Stomach smooth muscle (tissue), 2 donors: Measurements from ENCODE around the gene TMEM150A.
"Not testable (repeated sequence)": the region's sequence is repeated elsewhere in the genome, so short reads cannot be mapped to it uniquely, and the experiment has no call there.

Experiments used
- H3K27ac ChIP-seq: one replicate; pipeline ENCODE4 v1.7.0; 2013; ENCODE audit warnings: mild to moderate bottlenecking, low read length, inconsistent platforms
- H3K27me3 ChIP-seq, 2 donors: one replicate each; pipeline ENCODE4 v1.7.0; 2013; ENCODE audit warnings: low read length in 2 of 2; ENCODE audit not compliant: insufficient read depth in 2 of 2, control insufficient read depth in 1 of 2
- H3K36me3 ChIP-seq, 2 donors: one replicate each; pipeline ENCODE4 v1.7.0; 2013; ENCODE audit warnings: low read length in 2 of 2; ENCODE audit not compliant: control insufficient read depth in 2 of 2, insufficient read depth in 2 of 2
- H3K4me1 ChIP-seq: one replicate; pipeline ENCODE4 v1.7.0; 2013; ENCODE audit warnings: low read length; ENCODE audit not compliant: control insufficient read depth, insufficient read depth
- H3K4me3 ChIP-seq, 2 donors: one replicate each; pipeline ENCODE4 v1.7.0; 2013; ENCODE audit warnings: low read length in 2 of 2
- H3K9ac ChIP-seq, 2 donors: one replicate each; pipeline ENCODE4 v1.7.0; 2013; ENCODE audit warnings: low read length in 2 of 2, mild to moderate bottlenecking in 1 of 2
- H3K9me3 ChIP-seq, 2 donors: one replicate each; pipeline ENCODE4 v1.7.0; 2013; ENCODE audit warnings: low read length in 2 of 2; ENCODE audit not compliant: control insufficient read depth in 2 of 2
- donor health status: healthy.
- donor health status: Pancreatic carcinoma.

Gene TMEM150A

DNA sequence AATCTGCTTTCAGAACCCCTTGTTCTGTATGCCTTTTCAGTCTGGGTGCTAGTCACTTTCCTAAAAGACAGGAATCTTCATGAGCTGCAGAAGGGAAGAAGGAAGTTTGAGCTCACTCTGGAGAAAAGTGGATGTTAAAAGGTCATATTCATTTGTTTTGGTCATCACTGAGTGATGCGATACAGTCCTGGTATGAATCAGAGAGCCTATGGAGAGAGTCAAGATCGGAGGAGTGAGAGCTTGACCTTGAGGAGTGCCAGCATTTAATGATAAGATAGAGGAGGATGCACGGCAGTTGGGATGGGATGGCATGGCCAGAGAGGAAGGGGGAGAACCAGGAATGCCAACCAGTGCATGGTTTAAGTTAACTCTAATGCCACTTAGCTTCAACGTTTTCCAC is 33.1 kb upstream of the TMEM150A start:
- Histone ChIP-seq H3K36me3 (peaks cover 39 to 58% of the 10 kb centered on the region in 2 donors), H3K4me3 (no peak overlapping the region), H3K9ac (no peak overlapping the region), H3K27me3 (no peaks in the 10 kb centered on the region), H3K27ac (no peak overlapping the region), H3K4me1 (peaks cover 2% of the 10 kb centered on the region), H3K9me3 (no peaks in the 10 kb centered on the region)

DNA sequence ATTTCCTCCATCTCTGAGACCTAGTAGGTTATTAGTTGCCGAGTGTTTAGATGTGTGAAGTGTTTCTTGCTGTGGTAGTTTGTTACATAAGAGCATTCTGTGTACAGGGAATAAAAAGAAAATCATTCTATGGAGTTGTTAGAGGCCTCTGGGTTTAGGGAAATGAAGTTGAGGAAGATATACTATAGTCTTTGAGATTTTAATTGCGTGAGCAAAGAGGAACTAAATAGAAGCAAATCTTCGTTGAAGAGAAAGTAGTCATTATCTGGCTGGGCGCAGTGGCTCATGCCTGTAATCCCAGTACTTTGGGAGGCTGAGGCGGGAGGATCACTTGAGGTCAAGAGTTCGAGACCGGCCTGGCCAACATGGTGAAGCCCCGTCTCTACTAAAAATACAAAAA is 32.5 kb upstream of the TMEM150A start:
- Histone ChIP-seq H3K9me3 (no peaks in the 10 kb centered on the region), H3K27me3 (no peaks in the 10 kb centered on the region), H3K27ac (no peak overlapping the region), H3K4me1 (peaks cover 2% of the 10 kb centered on the region), H3K9ac (no peak overlapping the region), H3K36me3 (peaks cover 42 to 62% of the 10 kb centered on the region in 2 donors), H3K4me3 (no peak overlapping the region)

DNA sequence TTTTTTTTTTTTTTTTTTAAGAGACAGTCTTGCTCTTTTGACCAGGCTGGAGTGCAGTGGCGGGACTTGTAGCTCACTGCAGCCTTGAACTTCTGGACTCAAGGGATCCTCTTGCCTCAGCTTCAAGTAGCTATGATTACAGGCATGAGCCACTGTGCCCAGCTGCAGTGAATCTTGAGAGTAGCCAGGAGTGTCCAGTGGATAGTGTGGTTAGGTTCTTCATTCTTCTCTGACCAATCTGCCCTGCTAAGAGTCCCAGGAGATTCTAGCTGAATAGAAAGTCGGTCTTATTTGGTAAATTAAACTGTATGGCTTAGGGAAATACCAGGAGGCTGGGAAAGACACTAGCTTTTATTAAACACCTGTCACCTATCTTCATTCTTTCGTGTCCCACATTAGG is 28.8 kb upstream of the TMEM150A start:
- H3K4me3 ChIP-seq = no peak overlapping the region
- no peaks in the 10 kb centered on the region for H3K27me3 ChIP-seq
- H3K9ac ChIP-seq = no peak overlapping the region
- peaks cover 34 to 46% of the 10 kb centered on the region in 2 donors for H3K36me3 ChIP-seq
- H3K4me1 ChIP-seq = no peaks in the 10 kb centered on the region
- no peaks in the 10 kb centered on the region for H3K9me3 ChIP-seq
- H3K27ac ChIP-seq = no peak overlapping the region

- Histone ChIP-seq H3K9me3 (no peaks in the 10 kb centered on the region), H3K36me3 (peaks cover 50 to 51% of the 10 kb centered on the region in 2 donors), H3K27me3 (no peaks in the 10 kb centered on the region), H3K27ac (no peak overlapping the region), H3K9ac (no peak overlapping the region), H3K4me1 (no peaks in the 10 kb centered on the region), H3K4me3 (no peak overlapping the region)
Observed at GRCh38 chr2:85628658-85629057, 26.2 kb upstream of the TMEM150A start.

DNA sequence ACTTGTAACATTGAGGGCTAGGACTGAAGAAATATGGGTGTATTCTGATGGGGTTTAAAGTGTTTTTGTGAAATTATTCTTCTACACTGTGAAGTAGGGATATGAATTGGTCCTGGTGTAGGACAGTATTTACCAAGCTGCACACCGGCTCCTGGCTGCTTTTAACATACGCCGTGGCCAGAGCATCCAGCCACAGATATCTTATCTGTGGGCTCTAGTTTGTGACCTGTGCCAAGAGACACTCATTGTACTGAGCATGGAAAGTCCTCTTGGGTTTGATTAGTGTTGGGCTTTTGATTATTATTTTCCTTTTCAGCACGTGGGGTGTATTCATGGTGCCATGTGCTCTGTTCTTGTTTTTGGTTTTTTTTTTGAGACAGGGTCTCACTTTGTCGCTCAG is 21.5 kb upstream of the TMEM150A start:
- Histone ChIP-seq H3K4me3 (no peak overlapping the region), H3K9me3 (no peaks in the 10 kb centered on the region), H3K9ac (no peak overlapping the region), H3K27ac (no peak overlapping the region), H3K27me3 (no peaks in the 10 kb centered on the region), H3K4me1 (no peaks in the 10 kb centered on the region), H3K36me3 (peaks cover 43 to 60% of the 10 kb centered on the region in 2 donors)

GRCh38 chr2:85621338-85621737 is 18.8 kb upstream of the TMEM150A start:
- no peaks in the 10 kb centered on the region for H3K9me3 ChIP-seq
- H3K4me3 ChIP-seq = no peak overlapping the region
- no peaks in the 10 kb centered on the region for H3K27me3 ChIP-seq
- peaks cover 38 to 48% of the 10 kb centered on the region in 2 donors for H3K36me3 ChIP-seq
- no peak overlapping the region for H3K9ac ChIP-seq
- no peak overlapping the region for H3K27ac ChIP-seq
- peaks cover 13% of the 10 kb centered on the region for H3K4me1 ChIP-seq

DNA sequence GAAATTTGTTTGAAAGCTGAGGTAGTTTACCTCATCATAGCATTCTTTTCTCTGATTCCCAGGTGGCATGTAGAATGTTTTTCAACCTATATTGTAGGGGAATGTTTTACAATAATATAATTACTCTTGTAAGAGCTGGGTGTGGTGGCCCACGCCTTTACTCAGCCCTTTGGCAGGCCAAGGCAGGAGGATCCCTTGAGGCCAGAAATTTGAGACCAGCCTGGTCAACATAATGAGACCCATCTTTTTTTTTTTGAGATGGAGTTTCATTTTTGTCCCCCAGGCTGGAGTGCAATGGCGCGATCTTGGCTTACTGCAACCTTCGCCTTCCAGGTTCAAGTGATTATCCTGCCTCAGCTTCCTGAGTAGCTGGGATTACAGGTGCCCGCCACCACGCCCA is 17.1 kb upstream of the TMEM150A start:
- H3K36me3 ChIP-seq = peaks cover 25 to 33% of the 10 kb centered on the region in 2 donors

DNA sequence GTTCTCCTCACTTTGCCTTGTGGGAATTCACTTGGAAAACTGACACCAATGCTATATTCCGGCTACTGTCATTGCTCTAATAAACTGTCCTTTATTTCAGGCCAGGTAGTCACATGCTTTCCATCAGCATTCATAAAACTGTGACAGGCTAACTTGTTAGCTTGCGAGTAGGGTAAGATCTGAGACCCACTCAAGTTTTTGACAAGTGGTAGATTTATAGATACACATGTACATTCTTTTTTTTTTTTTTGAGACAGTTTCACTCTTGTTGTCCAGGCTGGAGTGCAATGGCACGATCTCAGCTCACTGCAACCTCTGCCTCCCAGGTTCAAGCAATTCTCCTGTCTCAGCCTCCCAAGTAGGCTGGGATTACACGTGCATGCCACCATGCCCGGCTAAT is 15.2 kb upstream of the TMEM150A start:
- not testable (repeated sequence) for H3K27me3 ChIP-seq, H3K27ac ChIP-seq, H3K9me3 ChIP-seq, H3K9ac ChIP-seq
- H3K4me1 ChIP-seq = peaks cover 13% of the 10 kb centered on the region
- peak overlapping the region in 1 of 2 donors; percentile 0 for H3K4me3 ChIP-seq
- H3K36me3 ChIP-seq = peaks cover 11 to 18% of the 10 kb centered on the region in 2 donors

More for the DNA sequence above, 17.1 kb upstream of the TMEM150A start:
- Histone ChIP-seq H3K27me3 (no peaks in the 10 kb centered on the region), H3K9ac (no peak overlapping the region), H3K27ac (no peak overlapping the region), H3K9me3 (no peaks in the 10 kb centered on the region), H3K4me3 (no peak overlapping the region), H3K4me1 (peaks cover 13% of the 10 kb centered on the region)

DNA sequence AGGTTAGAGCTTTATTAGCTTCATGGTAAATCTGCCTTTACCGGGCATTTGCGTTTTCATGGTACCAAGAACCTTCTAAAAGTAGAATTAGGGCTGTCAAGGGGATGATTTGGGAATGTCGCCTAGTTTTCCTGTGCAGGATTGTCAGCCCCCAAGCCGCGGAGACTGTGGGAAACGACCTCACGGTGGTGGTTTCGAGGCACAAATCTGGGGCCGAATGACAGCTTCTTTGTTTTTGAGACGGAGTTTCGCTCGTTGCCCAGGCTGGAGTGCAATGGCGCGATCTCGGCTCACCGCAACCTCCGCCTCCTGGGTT is 12.9 kb upstream of the TMEM150A start:
- Histone ChIP-seq H3K4me3 (no peak overlapping the region), H3K9ac (no peak overlapping the region)

GRCh38 chr2:85614757-85615156 is 12.3 kb upstream of the TMEM150A start:
- H3K27ac ChIP-seq, H3K4me3 ChIP-seq, H3K9ac ChIP-seq, H3K27me3 ChIP-seq, H3K9me3 ChIP-seq: not testable (repeated sequence)
- Histone ChIP-seq H3K4me1 (peaks cover 22% of the 10 kb centered on the region), H3K36me3 (peaks cover 2 to 12% of the 10 kb centered on the region in 2 donors)

More for the DNA sequence above, 12.9 kb upstream of the TMEM150A start:
- no peaks in the 10 kb centered on the region for H3K9me3 ChIP-seq
- peaks cover 2 to 9% of the 10 kb centered on the region in 2 donors for H3K36me3 ChIP-seq
- H3K27me3 ChIP-seq = no peaks in the 10 kb centered on the region
- peaks cover 20% of the 10 kb centered on the region for H3K4me1 ChIP-seq
- peak overlapping the region; percentile 64 for H3K27ac ChIP-seq

- Histone ChIP-seq H3K27me3 (no peaks in the 10 kb centered on the region), H3K9me3 (no peaks in the 10 kb centered on the region), H3K4me1 (peaks cover 24% of the 10 kb centered on the region), H3K4me3 (no peak overlapping the region), H3K27ac (no peak overlapping the region), H3K9ac (no peak overlapping the region), H3K36me3 (peaks cover 5 to 9% of the 10 kb centered on the region in 2 donors)
Observed at GRCh38 chr2:85613717-85614515, 11.4 kb upstream of the TMEM150A start.
